ENCODE results near the gene RGS7.

The RGS7 gene

GRCh38 chr1:240941701-240942370 lies 415.2 kb downstream of the RGS7 start:
- Histone ChIP-seq H3K36me3 (ENCODE audit: control insufficient read depth, insufficient read depth, low read length) (no peaks in the 10 kb centered on the region), H3K9me3 (ENCODE audit: control insufficient read depth, low read length) (peaks cover 19% of the 10 kb centered on the region), H3K4me1 (ENCODE audit: control insufficient read depth, insufficient read depth, low read length, poor library complexity, severe bottlenecking) (no peaks in the 10 kb centered on the region), H3K4me3 (ENCODE audit: extremely low read depth, insufficient read depth, low read length, poor library complexity, severe bottlenecking) (no peak overlapping the region), H3K27ac (ENCODE audit: low read depth, low read length, severe bottlenecking) (no peak overlapping the region)
- 85 to 97% methylated on average over 5 to 6 of the region's 12 CpGs for WGBS, 2 experiments (ENCODE audit: insufficient coverage in 2 of 2)

GRCh38 chr1:240936911-240937668 lies 419.9 kb downstream of the RGS7 start:
- WGBS, 2 experiments (ENCODE audit: insufficient coverage in 2 of 2) = 90 to 93% methylated on average over 9 to 10 of the region's 11 CpGs
- H3K4me3 ChIP-seq (ENCODE audit: extremely low read depth, insufficient read depth, low read length, poor library complexity, severe bottlenecking) = no peak overlapping the region
- H3K9me3 ChIP-seq (ENCODE audit: control insufficient read depth, low read length) = peaks cover 24% of the 10 kb centered on the region
- no peak overlapping the region for H3K27ac ChIP-seq (ENCODE audit: low read depth, low read length, severe bottlenecking)
- no peaks in the 10 kb centered on the region for H3K4me1 ChIP-seq (ENCODE audit: control insufficient read depth, insufficient read depth, low read length, poor library complexity, severe bottlenecking)
- H3K36me3 ChIP-seq (ENCODE audit: control insufficient read depth, insufficient read depth, low read length) = no peaks in the 10 kb centered on the region

GRCh38 chr1:240935920-240936319 lies 421.1 kb downstream of the RGS7 start:
- WGBS, 2 experiments (ENCODE audit: insufficient coverage in 2 of 2) = no CpG with 5 or more reads among the region's 2 CpGs
- Histone ChIP-seq H3K9me3 (ENCODE audit: control insufficient read depth, low read length) (peaks cover 24% of the 10 kb centered on the region), H3K4me3 (ENCODE audit: extremely low read depth, insufficient read depth, low read length, poor library complexity, severe bottlenecking) (no peak overlapping the region), H3K4me1 (ENCODE audit: control insufficient read depth, insufficient read depth, low read length, poor library complexity, severe bottlenecking) (no peaks in the 10 kb centered on the region), H3K27ac (ENCODE audit: low read depth, low read length, severe bottlenecking) (no peak overlapping the region), H3K36me3 (ENCODE audit: control insufficient read depth, insufficient read depth, low read length) (no peaks in the 10 kb centered on the region)

GRCh38 chr1:240931031-240931430 lies 426.0 kb downstream of the RGS7 start:
- WGBS, 2 experiments (ENCODE audit: insufficient coverage in 2 of 2) = 89 to 100% methylated on average over 1 of the region's 4 CpGs
- H3K4me3 ChIP-seq (ENCODE audit: extremely low read depth, insufficient read depth, low read length, poor library complexity, severe bottlenecking) = no peak overlapping the region

GRCh38 chr1:240928265-240928664 lies 428.7 kb downstream of the RGS7 start:
- Histone ChIP-seq H3K27ac (ENCODE audit: low read depth, low read length, severe bottlenecking) (no peak overlapping the region), H3K4me1 (ENCODE audit: control insufficient read depth, insufficient read depth, low read length, poor library complexity, severe bottlenecking) (no peaks in the 10 kb centered on the region), H3K4me3 (ENCODE audit: extremely low read depth, insufficient read depth, low read length, poor library complexity, severe bottlenecking) (no peak overlapping the region), H3K9me3 (ENCODE audit: control insufficient read depth, low read length) (no peaks in the 10 kb centered on the region), H3K36me3 (ENCODE audit: control insufficient read depth, insufficient read depth, low read length) (no peaks in the 10 kb centered on the region)
- WGBS, 2 experiments (ENCODE audit: insufficient coverage in 2 of 2) = 100% methylated on average over 2 of the region's 4 CpGs; no CpG with 5 or more reads in 1 of the 2 experiments

More at GRCh38 chr1:240931031-240931430, 426.0 kb downstream of the RGS7 start:
- H3K36me3 ChIP-seq (ENCODE audit: control insufficient read depth, insufficient read depth, low read length) = no peaks in the 10 kb centered on the region
- no peaks in the 10 kb centered on the region for H3K4me1 ChIP-seq (ENCODE audit: control insufficient read depth, insufficient read depth, low read length, poor library complexity, severe bottlenecking)
- no peak overlapping the region for H3K27ac ChIP-seq (ENCODE audit: low read depth, low read length, severe bottlenecking)
- H3K9me3 ChIP-seq (ENCODE audit: control insufficient read depth, low read length) = no peaks in the 10 kb centered on the region

GRCh38 chr1:240927821-240928220 lies 429.2 kb downstream of the RGS7 start:
- Histone ChIP-seq H3K9me3 (ENCODE audit: control insufficient read depth, low read length) (no peaks in the 10 kb centered on the region), H3K36me3 (ENCODE audit: control insufficient read depth, insufficient read depth, low read length) (no peaks in the 10 kb centered on the region), H3K4me3 (ENCODE audit: extremely low read depth, insufficient read depth, low read length, poor library complexity, severe bottlenecking) (no peak overlapping the region), H3K27ac (ENCODE audit: low read depth, low read length, severe bottlenecking) (no peak overlapping the region), H3K4me1 (ENCODE audit: control insufficient read depth, insufficient read depth, low read length, poor library complexity, severe bottlenecking) (no peaks in the 10 kb centered on the region)
- WGBS, 2 experiments (ENCODE audit: insufficient coverage in 2 of 2) = 80 to 95% methylated on average over 3 of the region's 3 CpGs

- no peak overlapping the region for H3K27ac ChIP-seq (ENCODE audit: low read depth, low read length, severe bottlenecking)
- no CpG with 5 or more reads among the region's 4 CpGs for WGBS, 2 experiments (ENCODE audit: insufficient coverage in 2 of 2)
- no peaks in the 10 kb centered on the region for H3K36me3 ChIP-seq (ENCODE audit: control insufficient read depth, insufficient read depth, low read length)
- H3K4me1 ChIP-seq (ENCODE audit: control insufficient read depth, insufficient read depth, low read length, poor library complexity, severe bottlenecking) = no peaks in the 10 kb centered on the region
- no peaks in the 10 kb centered on the region for H3K9me3 ChIP-seq (ENCODE audit: control insufficient read depth, low read length)
- no peak overlapping the region for H3K4me3 ChIP-seq (ENCODE audit: extremely low read depth, insufficient read depth, low read length, poor library complexity, severe bottlenecking)
Measured at GRCh38 chr1:240925273-240925672, 431.7 kb downstream of the RGS7 start.

GRCh38 chr1:240917976-240918375 lies 439.0 kb downstream of the RGS7 start:
- H3K4me3 ChIP-seq (ENCODE audit: extremely low read depth, insufficient read depth, low read length, poor library complexity, severe bottlenecking) = no peak overlapping the region
- WGBS, 2 experiments (ENCODE audit: insufficient coverage in 2 of 2) = no CpG with 5 or more reads among the region's 1 CpG
- H3K4me1 ChIP-seq (ENCODE audit: control insufficient read depth, insufficient read depth, low read length, poor library complexity, severe bottlenecking) = no peaks in the 10 kb centered on the region
- H3K36me3 ChIP-seq (ENCODE audit: control insufficient read depth, insufficient read depth, low read length) = no peaks in the 10 kb centered on the region
- H3K27ac ChIP-seq (ENCODE audit: low read depth, low read length, severe bottlenecking) = no peak overlapping the region
- no peaks in the 10 kb centered on the region for H3K9me3 ChIP-seq (ENCODE audit: control insufficient read depth, low read length)

GRCh38 chr1:240914506-240914905 lies 442.5 kb downstream of the RGS7 start:
- Histone ChIP-seq H3K36me3 (ENCODE audit: control insufficient read depth, insufficient read depth, low read length) (no peaks in the 10 kb centered on the region), H3K27ac (ENCODE audit: low read depth, low read length, severe bottlenecking) (no peak overlapping the region), H3K9me3 (ENCODE audit: control insufficient read depth, low read length) (no peaks in the 10 kb centered on the region), H3K4me1 (ENCODE audit: control insufficient read depth, insufficient read depth, low read length, poor library complexity, severe bottlenecking) (no peaks in the 10 kb centered on the region), H3K4me3 (ENCODE audit: extremely low read depth, insufficient read depth, low read length, poor library complexity, severe bottlenecking) (no peak overlapping the region)
- no CpG with 5 or more reads among the region's 1 CpG for WGBS, 2 experiments (ENCODE audit: insufficient coverage in 2 of 2)

GRCh38 chr1:240912821-240913220 lies 444.2 kb downstream of the RGS7 start:
- no peaks in the 10 kb centered on the region for H3K9me3 ChIP-seq (ENCODE audit: control insufficient read depth, low read length)
- no peak overlapping the region for H3K27ac ChIP-seq (ENCODE audit: low read depth, low read length, severe bottlenecking)
- no peak overlapping the region for H3K4me3 ChIP-seq (ENCODE audit: extremely low read depth, insufficient read depth, low read length, poor library complexity, severe bottlenecking)
- no peaks in the 10 kb centered on the region for H3K4me1 ChIP-seq (ENCODE audit: control insufficient read depth, insufficient read depth, low read length, poor library complexity, severe bottlenecking)
- WGBS, 2 experiments (ENCODE audit: insufficient coverage in 2 of 2) = 67 to 86% methylated on average over 1 to 2 of the region's 4 CpGs
- H3K36me3 ChIP-seq (ENCODE audit: control insufficient read depth, insufficient read depth, low read length) = no peaks in the 10 kb centered on the region
